GM21576 (cell line): ENCODE data around the gene ZNF91.
"Not testable (repeated sequence)": the region's sequence is repeated elsewhere in the genome, so short reads cannot be mapped to it uniquely, and the experiment has no call there.

Experiments used
- ATAC-seq: cut with Tn5 transposase; IDR thresholded peaks from one replicate; pipeline ENCODE4 v1.9.1; 2021; ENCODE audit warnings: mild to moderate bottlenecking, moderate library complexity; ENCODE audit not compliant: unreplicated experiment

Gene ZNF91

GRCh38 chr19:23399443-23399842 is 4.2 kb upstream of the ZNF91 start:
- no peak for ATAC-seq

GRCh38 chr19:23395722-23396117 is 449 bp upstream of the ZNF91 start:
- ATAC-seq: not testable (repeated sequence)

- no peak for ATAC-seq
Measured at GRCh38 chr19:23394511-23394910, 760 bp downstream of the ZNF91 start.

GRCh38 chr19:23393121-23393520 is 2.1 kb downstream of the ZNF91 start:
- no peak for ATAC-seq

- ATAC-seq: no peak
Measured at GRCh38 chr19:23391236-23391635, 4.0 kb downstream of the ZNF91 start.

GRCh38 chr19:23385404-23385803 is 9.9 kb downstream of the ZNF91 start:
- ATAC-seq: no peak

- ATAC-seq: no peak
Measured at GRCh38 chr19:23384858-23385257, 10.4 kb downstream of the ZNF91 start.

GRCh38 chr19:23384166-23384565 is 11.1 kb downstream of the ZNF91 start:
- no peak for ATAC-seq

- ATAC-seq: no peak
Measured at GRCh38 chr19:23382955-23383354, 12.3 kb downstream of the ZNF91 start.

- ATAC-seq: no peak
Measured at GRCh38 chr19:23381114-23381513, 14.2 kb downstream of the ZNF91 start.

GRCh38 chr19:23379671-23380070 is 15.6 kb downstream of the ZNF91 start:
- ATAC-seq: not testable (repeated sequence)

GRCh38 chr19:23378948-23379347 is 16.3 kb downstream of the ZNF91 start:
- no peak for ATAC-seq

GRCh38 chr19:23377276-23377675 is 18.0 kb downstream of the ZNF91 start:
- ATAC-seq: no peak

GRCh38 chr19:23366437-23366836 is 28.8 kb downstream of the ZNF91 start:
- no peak for ATAC-seq

GRCh38 chr19:23366031-23366430 is 29.2 kb downstream of the ZNF91 start:
- not testable (repeated sequence) for ATAC-seq

GRCh38 chr19:23365222-23365621 is 30.0 kb downstream of the ZNF91 start:
- ATAC-seq: no peak

GRCh38 chr19:23361843-23362242 is 33.4 kb downstream of the ZNF91 start:
- ATAC-seq: not testable (repeated sequence)

- no peak for ATAC-seq
Measured at GRCh38 chr19:23351806-23352205, 43.5 kb downstream of the ZNF91 start.

GRCh38 chr19:23346696-23347095 is 48.6 kb downstream of the ZNF91 start:
- ATAC-seq: no peak

GRCh38 chr19:23345838-23346237 is 49.4 kb downstream of the ZNF91 start:
- ATAC-seq: no peak

GRCh38 chr19:23343434-23344010 is 51.7 kb downstream of the ZNF91 start:
- no peak for ATAC-seq

- no peak for ATAC-seq
Measured at GRCh38 chr19:23328211-23328610, 67.1 kb downstream of the ZNF91 start.

- no peak for ATAC-seq
Measured at GRCh38 chr19:23321953-23322549, 73.2 kb downstream of the ZNF91 start.
